Mucosa of rectum (tissue), 2 donors: ENCODE measurements around the gene VANGL2.
"Not testable (repeated sequence)": the region's sequence is repeated elsewhere in the genome, so short reads cannot be mapped to it uniquely, and the experiment has no call there.

Source experiments
- H3K27ac ChIP-seq, 2 donors: one replicate each; pipeline ENCODE4 v1.7.0; 2013; ENCODE audit warnings: inconsistent platforms in 2 of 2, low read depth in 2 of 2, low read length in 2 of 2
- H3K27me3 ChIP-seq, 2 donors: one replicate each; pipeline ENCODE4 v1.7.0; 2013; ENCODE audit warnings: low read length in 2 of 2; ENCODE audit not compliant: control insufficient read depth in 2 of 2, insufficient read depth in 2 of 2
- H3K36me3 ChIP-seq, 2 donors: one replicate each; pipeline ENCODE4 v1.7.0; 2013; ENCODE audit warnings: low read length in 2 of 2; ENCODE audit not compliant: control insufficient read depth in 2 of 2, insufficient read depth in 2 of 2
- H3K4me1 ChIP-seq, 2 donors: one replicate each; pipeline ENCODE4 v1.7.0; 2013; ENCODE audit warnings: low read length in 2 of 2, mild to moderate bottlenecking in 1 of 2; ENCODE audit not compliant: control insufficient read depth in 2 of 2, insufficient read depth in 2 of 2
- H3K4me3 ChIP-seq, 2 donors: one replicate each; pipeline ENCODE4 v1.7.0; 2013; ENCODE audit warnings: low read length in 2 of 2
- H3K9ac ChIP-seq, 2 donors: one replicate each; pipeline ENCODE4 v1.7.0; 2013; ENCODE audit warnings: low read length in 2 of 2, low read depth in 1 of 2, mild to moderate bottlenecking in 1 of 2
- H3K9me3 ChIP-seq, 2 donors: one replicate each; pipeline ENCODE4 v1.7.0; 2013; ENCODE audit warnings: low read length in 2 of 2; ENCODE audit not compliant: control insufficient read depth in 2 of 2
- donor health status: healthy.
- donor health status: Normal muscosa, but diverticular disease.

Gene VANGL2

GRCh38 chr1:160388406-160388805 lies 12.0 kb upstream of the VANGL2 start:
- not testable (repeated sequence) for H3K27ac ChIP-seq, H3K27me3 ChIP-seq, H3K4me3 ChIP-seq, H3K36me3 ChIP-seq, H3K9ac ChIP-seq, H3K4me1 ChIP-seq, H3K9me3 ChIP-seq

- Histone ChIP-seq H3K9me3 (no peaks in the 10 kb centered on the region), H3K4me1 (no peaks in the 10 kb centered on the region), H3K9ac (no peak overlapping the region), H3K27me3 (no peaks in the 10 kb centered on the region), H3K4me3 (no peak overlapping the region), H3K36me3 (no peaks in the 10 kb centered on the region), H3K27ac (no peak overlapping the region)
Observed at GRCh38 chr1:160394673-160395072, 5.7 kb upstream of the VANGL2 start.

- H3K9me3 ChIP-seq, result no peaks in the 10 kb centered on the region
- H3K4me1 ChIP-seq, result peaks cover 5 to 9% of the 10 kb centered on the region in 2 donors
- H3K9ac ChIP-seq, result no peak overlapping the region
- peaks cover 0 to 5% of the 10 kb centered on the region in 2 donors for H3K27me3 ChIP-seq
- H3K4me3 ChIP-seq, result no peak overlapping the region
- no peak overlapping the region for H3K27ac ChIP-seq
- H3K36me3 ChIP-seq, result no peaks in the 10 kb centered on the region
Observed at GRCh38 chr1:160397651-160398050, 2.7 kb upstream of the VANGL2 start.

- H3K9ac ChIP-seq, result no peak overlapping the region
- peaks cover 5 to 9% of the 10 kb centered on the region in 2 donors for H3K4me1 ChIP-seq
- no peaks in the 10 kb centered on the region for H3K9me3 ChIP-seq
- peaks cover 0 to 5% of the 10 kb centered on the region in 2 donors for H3K27me3 ChIP-seq
- no peaks in the 10 kb centered on the region for H3K36me3 ChIP-seq
- H3K4me3 ChIP-seq, result no peak overlapping the region
- H3K27ac ChIP-seq, result no peak overlapping the region
Observed at GRCh38 chr1:160398823-160399222, 1.5 kb upstream of the VANGL2 start.

GRCh38 chr1:160399544-160400222 lies 681 bp upstream of the VANGL2 start:
- H3K27me3 ChIP-seq, result peaks cover 0 to 5% of the 10 kb centered on the region in 2 donors
- H3K4me3 ChIP-seq, result peak overlapping the region; percentile 49 to 70
- no peaks in the 10 kb centered on the region for H3K9me3 ChIP-seq
- peak overlapping the region in 1 of 2 donors; percentile 23 for H3K27ac ChIP-seq
- peak overlapping the region; percentile 53 to 70 for H3K9ac ChIP-seq
- no peaks in the 10 kb centered on the region for H3K36me3 ChIP-seq
- H3K4me1 ChIP-seq, result peaks cover 5 to 9% of the 10 kb centered on the region in 2 donors

GRCh38 chr1:160400646-160401486 lies 502 bp downstream of the VANGL2 start:
- peaks cover 8 to 9% of the 10 kb centered on the region in 2 donors for H3K4me1 ChIP-seq
- peak overlapping the region; percentile 47 to 64 for H3K9ac ChIP-seq
- peaks cover 0 to 5% of the 10 kb centered on the region in 2 donors for H3K27me3 ChIP-seq
- H3K27ac ChIP-seq, result peak overlapping the region; percentile 37 to 52
- no peaks in the 10 kb centered on the region for H3K36me3 ChIP-seq
- no peaks in the 10 kb centered on the region for H3K9me3 ChIP-seq
- peak overlapping the region; percentile 62 to 74 for H3K4me3 ChIP-seq

- Histone ChIP-seq H3K9me3 (no peaks in the 10 kb centered on the region), H3K9ac (peak overlapping the region; percentile 47 to 64), H3K27me3 (peaks cover 0 to 5% of the 10 kb centered on the region in 2 donors), H3K4me1 (peaks cover 8 to 9% of the 10 kb centered on the region in 2 donors), H3K4me3 (peak overlapping the region; percentile 62 to 74), H3K27ac (peak overlapping the region in 1 of 2 donors; percentile 27), H3K36me3 (no peaks in the 10 kb centered on the region)
Observed at GRCh38 chr1:160401487-160401805, 1.1 kb downstream of the VANGL2 start.

GRCh38 chr1:160402001-160402795 lies 1.8 kb downstream of the VANGL2 start:
- peaks cover 0 to 5% of the 10 kb centered on the region in 2 donors for H3K27me3 ChIP-seq
- H3K36me3 ChIP-seq, result no peaks in the 10 kb centered on the region
- H3K9ac ChIP-seq, result peak overlapping the region in 1 of 2 donors; percentile 64
- H3K4me3 ChIP-seq, result peak overlapping the region in 1 of 2 donors; percentile 74
- no peaks in the 10 kb centered on the region for H3K9me3 ChIP-seq
- H3K27ac ChIP-seq, result no peak overlapping the region
- H3K4me1 ChIP-seq, result peaks cover 8 to 9% of the 10 kb centered on the region in 2 donors

- H3K27ac ChIP-seq, result no peak overlapping the region
- H3K9ac ChIP-seq, result no peak overlapping the region
- H3K4me1 ChIP-seq, result peaks cover 12% of the 10 kb centered on the region in 2 donors
- no peak overlapping the region for H3K4me3 ChIP-seq
- H3K36me3 ChIP-seq, result no peaks in the 10 kb centered on the region
- H3K9me3 ChIP-seq, result no peaks in the 10 kb centered on the region
- H3K27me3 ChIP-seq, result peaks cover 0 to 5% of the 10 kb centered on the region in 2 donors
Observed at GRCh38 chr1:160403244-160403643, 2.9 kb downstream of the VANGL2 start.
